Measurements from ENCODE around the gene RAET1G. TPM values are rescaled to one million over a fixed set of nuclear protein-coding genes. Genes with fewer than 3 reads are reported as not detected.
A peak's percentile ranks its signal among the peaks of the same experiment; 100 is the strongest.

The RAET1G gene
- total RNA-seq, 1 experiment from 2014 or later = 9.9 TPM

DNA sequence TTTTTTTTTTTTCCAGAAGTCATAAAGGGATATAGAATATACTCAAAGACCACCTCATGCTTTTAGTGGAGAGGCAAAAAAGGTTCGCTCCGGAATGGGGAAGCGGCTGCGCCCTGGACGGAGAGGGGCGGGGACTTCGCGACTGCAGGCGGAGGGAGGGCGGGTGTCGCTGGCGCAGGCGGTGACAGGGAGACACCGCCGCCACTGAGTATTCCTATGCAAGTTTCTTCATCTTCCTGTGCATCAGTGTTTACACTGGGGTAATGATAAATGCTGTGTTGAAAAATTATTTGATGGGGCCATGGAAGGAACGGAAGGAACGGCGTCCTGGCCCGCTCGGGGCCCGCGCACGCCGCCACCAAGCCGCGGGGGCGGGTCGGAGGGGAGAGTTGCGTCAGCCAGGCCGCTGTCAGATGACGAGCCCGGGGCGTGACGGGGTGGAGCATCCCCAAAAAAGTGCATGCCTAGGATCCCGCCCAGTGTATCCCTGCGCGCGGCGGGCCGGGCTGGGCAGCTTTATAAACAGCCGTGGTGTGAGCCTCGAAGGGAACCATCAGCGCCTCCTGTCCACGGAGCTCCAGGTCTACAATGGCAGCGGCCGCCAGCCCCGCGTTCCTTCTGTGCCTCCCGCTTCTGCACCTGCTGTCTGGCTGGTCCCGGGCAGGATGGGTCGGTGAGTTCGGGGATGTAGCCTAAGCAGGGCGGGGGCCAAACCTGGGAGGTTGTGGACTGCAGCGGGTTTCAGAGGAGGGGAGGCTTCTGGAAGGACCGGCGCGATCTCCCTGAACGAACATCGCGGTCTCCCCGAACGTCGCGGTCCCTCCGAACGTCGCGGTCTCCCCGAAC lies 40.8 kb upstream of the RAET1G start, which contains the start of gene ULBP1:
TSS of gene ULBP1 (plus strand) at position 482 of the 846 bp plus-strand sequence. CDS start at position 589, 107 bp downstream.
- ChIA-PET CTCF (interaction anchor here (0.6 kb wide), 1 partner anchor 119 kb away, joined by 3 read pairs; no protein-coding TSS in a partner anchor), POLR2A (no interaction called here)
- no peak for DNase-seq (ENCODE audit: unreplicated experiment)
- no peaks in the 10 kb centered on the region for H3K4me1 Mint-ChIP-seq (ENCODE audit: insufficient read depth, unreplicated experiment)
- no peaks in the 10 kb centered on the region for H3K36me3 Mint-ChIP-seq (ENCODE audit: insufficient read depth, unreplicated experiment)
- H3K4me3 Mint-ChIP-seq (ENCODE audit: unreplicated experiment) = no peak within 1 kb of the TSS
- H3K27me3 Mint-ChIP-seq (ENCODE audit: insufficient read depth, unreplicated experiment) = peaks cover 12% of the 10 kb centered on the region
- BruUV-seq (replicated peaks) = no TSS peak
- intact Hi-C loops (cut with micrococcal nuclease) = no loop called here
- no peaks in the 10 kb centered on the region for H3K9me3 Mint-ChIP-seq (ENCODE audit: unreplicated experiment)
- TF ChIP-seq, protein P1, sequence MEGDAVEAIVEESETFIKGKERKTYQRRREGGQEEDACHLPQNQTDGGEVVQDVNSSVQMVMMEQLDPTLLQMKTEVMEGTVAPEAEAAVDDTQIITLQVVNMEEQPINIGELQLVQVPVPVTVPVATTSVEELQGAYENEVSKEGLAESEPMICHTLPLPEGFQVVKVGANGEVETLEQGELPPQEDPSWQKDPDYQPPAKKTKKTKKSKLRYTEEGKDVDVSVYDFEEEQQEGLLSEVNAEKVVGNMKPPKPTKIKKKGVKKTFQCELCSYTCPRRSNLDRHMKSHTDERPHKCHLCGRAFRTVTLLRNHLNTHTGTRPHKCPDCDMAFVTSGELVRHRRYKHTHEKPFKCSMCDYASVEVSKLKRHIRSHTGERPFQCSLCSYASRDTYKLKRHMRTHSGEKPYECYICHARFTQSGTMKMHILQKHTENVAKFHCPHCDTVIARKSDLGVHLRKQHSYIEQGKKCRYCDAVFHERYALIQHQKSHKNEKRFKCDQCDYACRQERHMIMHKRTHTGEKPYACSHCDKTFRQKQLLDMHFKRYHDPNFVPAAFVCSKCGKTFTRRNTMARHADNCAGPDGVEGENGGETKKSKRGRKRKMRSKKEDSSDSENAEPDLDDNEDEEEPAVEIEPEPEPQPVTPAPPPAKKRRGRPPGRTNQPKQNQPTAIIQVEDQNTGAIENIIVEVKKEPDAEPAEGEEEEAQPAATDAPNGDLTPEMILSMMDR (IDR thresholded peaks at IDR 0.05; ENCODE audit: unreplicated experiment) = no peak
- H3K27ac Mint-ChIP-seq (ENCODE audit: low read depth, unreplicated experiment) = no peak within 1 kb of the TSS

DNA sequence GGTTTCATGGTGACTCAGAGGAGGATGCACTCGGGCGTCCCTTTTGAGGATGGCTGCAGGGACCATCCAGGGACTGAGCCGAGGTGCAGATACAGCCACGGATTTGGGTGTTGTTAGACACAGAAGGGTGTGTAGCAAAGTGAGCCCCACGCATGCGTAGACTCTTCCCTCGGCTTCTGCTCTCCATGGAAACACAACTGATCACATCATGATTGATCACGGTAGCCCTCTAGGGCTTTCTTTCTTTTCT lies 40.2 kb upstream of the RAET1G start:
- Mint-ChIP-seq H3K4me1 (ENCODE audit: insufficient read depth, unreplicated experiment) (no peaks in the 10 kb centered on the region), H3K27me3 (ENCODE audit: insufficient read depth, unreplicated experiment) (peaks cover 12% of the 10 kb centered on the region), H3K27ac (ENCODE audit: low read depth, unreplicated experiment) (no peak overlapping the region), H3K4me3 (ENCODE audit: unreplicated experiment) (no peak overlapping the region), H3K36me3 (ENCODE audit: insufficient read depth, unreplicated experiment) (no peaks in the 10 kb centered on the region), H3K9me3 (ENCODE audit: unreplicated experiment) (no peaks in the 10 kb centered on the region)
- no peak for DNase-seq (ENCODE audit: unreplicated experiment)
- intact Hi-C loops (cut with micrococcal nuclease) = no loop called here
- BruUV-seq (replicated peaks) = no TSS peak
- TF ChIP-seq, protein P1 (IDR thresholded peaks at IDR 0.05; ENCODE audit: unreplicated experiment) = no peak
- ChIA-PET POLR2A (no interaction called here), CTCF (no interaction called here)

DNA sequence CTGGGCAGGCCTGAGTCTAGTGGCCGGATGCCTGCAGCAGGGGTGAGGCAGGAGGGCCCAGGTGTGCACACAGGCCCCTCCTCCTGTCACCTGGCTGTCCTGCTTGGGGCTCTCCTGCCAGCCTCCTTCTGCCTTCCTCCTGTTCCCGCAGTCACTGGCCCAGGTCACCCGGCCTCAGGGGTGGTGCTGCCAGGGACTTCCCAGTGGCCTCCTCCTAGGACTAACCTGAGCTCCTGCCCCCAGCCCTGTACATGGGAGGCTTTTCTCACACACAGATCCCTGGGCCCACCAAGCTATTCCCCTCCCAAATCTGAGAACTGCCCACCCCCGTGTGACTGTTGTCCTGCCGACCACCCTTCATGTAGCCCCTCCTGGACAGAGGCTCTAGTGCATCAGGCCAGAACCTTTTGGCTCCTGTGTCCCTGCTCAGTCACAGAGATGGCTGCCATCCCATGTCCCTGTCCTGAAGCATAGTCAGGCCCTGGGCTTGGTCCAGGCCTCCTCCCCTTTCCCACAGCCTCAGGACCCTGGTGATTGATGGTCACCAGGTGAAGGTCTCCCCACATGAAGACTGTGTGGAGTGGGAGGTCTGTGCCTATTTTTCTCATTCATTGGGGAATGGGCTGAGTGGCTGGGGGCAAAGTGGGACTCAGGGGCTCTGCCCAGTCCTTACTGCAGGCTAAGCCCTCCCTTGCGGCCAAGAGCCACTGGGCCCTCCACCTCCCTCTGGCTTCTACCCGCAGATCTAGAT lies 39.7 kb upstream of the RAET1G start:
- ChIA-PET POLR2A (no interaction called here), CTCF (no interaction called here)
- Mint-ChIP-seq H3K4me1 (ENCODE audit: insufficient read depth, unreplicated experiment) (no peaks in the 10 kb centered on the region), H3K27me3 (ENCODE audit: insufficient read depth, unreplicated experiment) (peaks cover 12% of the 10 kb centered on the region), H3K27ac (ENCODE audit: low read depth, unreplicated experiment) (no peak overlapping the region), H3K36me3 (ENCODE audit: insufficient read depth, unreplicated experiment) (no peaks in the 10 kb centered on the region), H3K9me3 (ENCODE audit: unreplicated experiment) (no peaks in the 10 kb centered on the region), H3K4me3 (ENCODE audit: unreplicated experiment) (no peak overlapping the region)
- no TSS peak for BruUV-seq (replicated peaks)
- intact Hi-C loops (cut with micrococcal nuclease) = no loop called here
- TF ChIP-seq, protein P1 (IDR thresholded peaks at IDR 0.05; ENCODE audit: unreplicated experiment) = no peak
- DNase-seq (ENCODE audit: unreplicated experiment) = no peak

DNA sequence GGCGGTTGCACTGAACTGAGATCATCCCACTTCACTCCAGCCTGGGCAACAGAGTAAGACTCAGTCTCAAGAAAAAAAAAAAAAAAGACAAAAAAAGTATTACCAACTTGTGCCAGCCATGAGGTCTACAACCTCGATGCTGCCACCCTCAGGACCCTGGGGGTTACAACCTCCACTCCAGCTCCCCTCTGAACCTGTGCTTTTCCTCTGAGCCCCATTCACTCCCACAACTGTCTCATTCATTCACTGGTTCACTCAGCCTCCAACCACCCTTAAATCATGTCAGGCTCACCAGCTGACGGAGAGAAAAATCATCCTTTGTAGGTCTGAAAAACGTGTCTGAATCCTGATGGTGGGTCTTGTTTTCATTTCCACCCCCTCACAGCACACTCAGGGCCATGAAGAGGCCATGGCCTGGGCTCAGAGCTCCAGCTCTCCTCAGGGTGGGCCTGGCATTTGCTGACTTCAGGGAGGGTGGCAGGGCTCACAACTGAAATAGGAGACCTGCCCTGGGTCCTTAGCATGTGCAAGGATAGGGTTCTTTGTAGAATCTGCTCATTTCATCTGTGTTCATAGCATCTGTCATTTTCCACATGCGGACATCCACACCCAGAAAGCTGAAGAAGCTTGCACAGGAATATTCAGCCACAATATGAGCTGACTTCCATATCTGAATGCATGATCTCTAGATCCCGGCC lies 39.0 kb upstream of the RAET1G start:
- no peaks in the 10 kb centered on the region for H3K9me3 Mint-ChIP-seq (ENCODE audit: unreplicated experiment)
- no peak overlapping the region for H3K27ac Mint-ChIP-seq (ENCODE audit: low read depth, unreplicated experiment)
- H3K36me3 Mint-ChIP-seq (ENCODE audit: insufficient read depth, unreplicated experiment) = no peaks in the 10 kb centered on the region
- no TSS peak for BruUV-seq (replicated peaks)
- no peak overlapping the region for H3K4me3 Mint-ChIP-seq (ENCODE audit: unreplicated experiment)
- intact Hi-C loops (cut with micrococcal nuclease) = no loop called here
- H3K27me3 Mint-ChIP-seq (ENCODE audit: insufficient read depth, unreplicated experiment) = peaks cover 12% of the 10 kb centered on the region
- H3K4me1 Mint-ChIP-seq (ENCODE audit: insufficient read depth, unreplicated experiment) = no peaks in the 10 kb centered on the region
- POLR2A ChIA-PET = no interaction called here
- CTCF ChIA-PET = interaction anchor here (0.6 kb wide), 2 partner anchors 21 to 131 kb away, joined by 3 read pairs; no protein-coding TSS in a partner anchor
- TF ChIP-seq, protein P1 (IDR thresholded peaks at IDR 0.05; ENCODE audit: unreplicated experiment) = peak; percentile 24
- peak; percentile 44 for DNase-seq (ENCODE audit: unreplicated experiment)
